ENCODE data around the gene NINJ2. TPM values are rescaled to one million over a fixed set of nuclear protein-coding genes. Genes with fewer than 3 reads are reported as not detected.

The NINJ2 gene
- total RNA-seq, 4 donors from 2014 or later: 0.49 to 7.2 (median 2.0) TPM

DNA sequence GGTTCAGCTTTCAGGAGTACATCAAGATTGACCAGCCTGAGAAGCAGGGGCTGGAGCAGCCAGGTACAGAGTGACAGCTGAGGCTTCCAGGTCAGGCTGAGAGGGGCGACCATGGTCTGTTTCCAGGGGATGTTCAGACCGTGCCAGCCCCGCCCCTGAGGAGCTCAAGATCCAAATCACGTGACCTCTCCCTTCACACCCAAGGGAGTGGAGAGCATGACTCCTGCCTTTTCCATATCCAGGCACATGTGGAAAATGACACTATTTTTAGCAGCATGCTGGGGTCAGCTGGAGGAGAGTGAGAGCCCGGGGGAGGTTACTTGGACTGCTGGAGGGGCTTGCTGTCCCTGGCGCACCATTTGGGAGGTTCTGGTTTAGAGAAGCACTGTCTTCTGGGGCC lies 110.8 kb downstream of the NINJ2 start:
- Histone ChIP-seq H3K27ac (no peak overlapping the region), H3K9me3 (no peaks in the 10 kb centered on the region), H3K27me3 (no peaks in the 10 kb centered on the region), H3K4me1 (no peaks in the 10 kb centered on the region), H3K36me3 (no peaks in the 10 kb centered on the region), H3K4me3 (replicated peaks in 1 of 3) (no peak overlapping the region)
- intact Hi-C loops (cut with DNase I): no loop called here
- no peak for DNase-seq
- TF ChIP-seq, protein P1, sequence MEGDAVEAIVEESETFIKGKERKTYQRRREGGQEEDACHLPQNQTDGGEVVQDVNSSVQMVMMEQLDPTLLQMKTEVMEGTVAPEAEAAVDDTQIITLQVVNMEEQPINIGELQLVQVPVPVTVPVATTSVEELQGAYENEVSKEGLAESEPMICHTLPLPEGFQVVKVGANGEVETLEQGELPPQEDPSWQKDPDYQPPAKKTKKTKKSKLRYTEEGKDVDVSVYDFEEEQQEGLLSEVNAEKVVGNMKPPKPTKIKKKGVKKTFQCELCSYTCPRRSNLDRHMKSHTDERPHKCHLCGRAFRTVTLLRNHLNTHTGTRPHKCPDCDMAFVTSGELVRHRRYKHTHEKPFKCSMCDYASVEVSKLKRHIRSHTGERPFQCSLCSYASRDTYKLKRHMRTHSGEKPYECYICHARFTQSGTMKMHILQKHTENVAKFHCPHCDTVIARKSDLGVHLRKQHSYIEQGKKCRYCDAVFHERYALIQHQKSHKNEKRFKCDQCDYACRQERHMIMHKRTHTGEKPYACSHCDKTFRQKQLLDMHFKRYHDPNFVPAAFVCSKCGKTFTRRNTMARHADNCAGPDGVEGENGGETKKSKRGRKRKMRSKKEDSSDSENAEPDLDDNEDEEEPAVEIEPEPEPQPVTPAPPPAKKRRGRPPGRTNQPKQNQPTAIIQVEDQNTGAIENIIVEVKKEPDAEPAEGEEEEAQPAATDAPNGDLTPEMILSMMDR (IDR thresholded peaks at IDR 0.05): no peak
- 37 to 60% methylated on average over 4 of the region's 6 CpGs for WGBS, 2 donors

DNA sequence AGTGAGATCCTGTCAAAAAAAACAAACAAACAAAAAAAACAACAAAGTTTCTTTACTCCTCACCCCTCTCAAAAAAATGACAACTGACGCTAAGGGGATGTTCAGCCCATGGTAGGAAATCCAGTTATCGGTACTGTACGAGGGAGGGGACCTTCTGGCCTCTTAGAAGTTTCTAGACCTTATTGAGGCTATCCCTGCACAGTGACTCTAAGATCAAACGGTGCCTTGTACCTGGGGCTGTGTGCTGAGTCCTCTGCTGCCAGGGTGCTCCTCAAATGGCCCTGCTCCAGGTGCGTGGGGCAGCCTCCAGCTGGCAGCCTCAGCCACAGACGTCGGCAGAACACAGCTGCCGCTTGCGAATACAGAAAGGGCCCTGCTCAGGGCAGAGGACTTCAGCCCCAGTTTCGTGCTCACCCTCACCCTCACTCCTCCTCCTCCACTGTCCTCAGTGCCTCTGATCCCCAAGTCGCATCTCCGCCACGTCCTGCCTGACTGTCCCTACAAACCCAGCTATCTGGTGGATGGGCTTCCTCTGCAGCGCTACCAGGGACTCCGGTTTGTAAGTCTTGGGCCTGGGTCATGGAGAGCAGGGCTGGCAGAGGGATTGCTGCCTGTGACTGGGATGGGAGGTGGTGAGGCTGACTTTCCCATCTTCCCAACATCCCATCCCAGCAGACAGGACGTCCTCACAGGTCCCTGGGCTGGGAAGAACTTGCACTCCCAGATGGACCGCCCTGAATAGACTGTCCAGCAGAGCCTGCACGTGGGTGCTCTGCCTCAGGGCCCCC lies 112.6 kb downstream of the NINJ2 start:
- no peak overlapping the region for H3K27ac ChIP-seq
- 88 to 96% methylated on average over 14 to 16 of the region's 18 CpGs for WGBS, 2 donors
- no peaks in the 10 kb centered on the region for H3K9me3 ChIP-seq
- no peak for TF ChIP-seq POLR2A (IDR thresholded peaks at IDR 0.05)
- TF ChIP-seq, protein P1 (IDR thresholded peaks at IDR 0.05): no peak
- no peak for DNase-seq
- peaks cover 0 to 4% of the 10 kb centered on the region in 2 donors for H3K4me1 ChIP-seq
- no peak overlapping the region for H3K4me3 ChIP-seq (replicated peaks in 1 of 3)
- no peaks in the 10 kb centered on the region for H3K27me3 ChIP-seq
- no peaks in the 10 kb centered on the region for H3K36me3 ChIP-seq
- intact Hi-C loops (cut with DNase I): no loop called here

DNA sequence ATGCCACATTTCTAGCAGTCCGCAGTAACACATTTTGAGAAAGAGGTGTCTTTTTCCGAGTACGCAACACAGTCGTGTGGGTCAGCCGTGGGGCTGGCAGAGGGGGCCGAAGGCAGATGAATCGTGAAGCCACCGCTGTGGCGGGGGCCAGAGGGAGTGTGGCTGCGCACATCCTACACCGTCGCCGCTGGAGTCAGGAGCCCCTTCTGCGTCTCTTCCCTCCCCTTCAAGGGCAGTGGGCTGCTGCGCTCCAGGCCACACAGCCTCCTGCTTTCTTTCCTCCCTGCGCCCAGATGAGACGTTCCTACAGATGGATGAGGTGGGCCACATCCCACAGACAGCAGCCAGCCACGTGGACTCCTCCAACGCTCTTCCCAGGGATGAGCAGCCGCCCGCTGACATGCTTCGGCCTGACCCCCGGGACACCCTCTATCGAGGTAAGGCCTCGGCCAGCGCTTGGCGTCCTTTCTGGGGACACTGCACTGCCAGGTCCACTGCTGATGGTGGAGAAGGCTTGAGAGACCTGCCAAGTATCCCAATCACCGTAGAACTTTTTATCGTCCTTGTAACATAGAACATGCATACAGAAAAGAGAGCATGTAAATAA lies 113.7 kb downstream of the NINJ2 start:
- no peaks in the 10 kb centered on the region for H3K36me3 ChIP-seq
- no peaks in the 10 kb centered on the region for H3K9me3 ChIP-seq
- peaks cover 0 to 4% of the 10 kb centered on the region in 2 donors for H3K4me1 ChIP-seq
- DNase-seq: no peak
- no peak overlapping the region for H3K27ac ChIP-seq
- WGBS, 2 donors: 93 to 94% methylated on average over 28 to 29 of the region's 29 CpGs
- H3K4me3 ChIP-seq (replicated peaks in 1 of 3): no peak overlapping the region
- intact Hi-C loops (cut with DNase I): loop anchor here (5.0 kb wide), 1 partner anchor 107 kb away; no protein-coding TSS in a partner anchor
- TF ChIP-seq POLR2A (IDR thresholded peaks at IDR 0.05): no peak
- TF ChIP-seq, protein P1 (IDR thresholded peaks at IDR 0.05): no peak
- H3K27me3 ChIP-seq: no peaks in the 10 kb centered on the region

DNA sequence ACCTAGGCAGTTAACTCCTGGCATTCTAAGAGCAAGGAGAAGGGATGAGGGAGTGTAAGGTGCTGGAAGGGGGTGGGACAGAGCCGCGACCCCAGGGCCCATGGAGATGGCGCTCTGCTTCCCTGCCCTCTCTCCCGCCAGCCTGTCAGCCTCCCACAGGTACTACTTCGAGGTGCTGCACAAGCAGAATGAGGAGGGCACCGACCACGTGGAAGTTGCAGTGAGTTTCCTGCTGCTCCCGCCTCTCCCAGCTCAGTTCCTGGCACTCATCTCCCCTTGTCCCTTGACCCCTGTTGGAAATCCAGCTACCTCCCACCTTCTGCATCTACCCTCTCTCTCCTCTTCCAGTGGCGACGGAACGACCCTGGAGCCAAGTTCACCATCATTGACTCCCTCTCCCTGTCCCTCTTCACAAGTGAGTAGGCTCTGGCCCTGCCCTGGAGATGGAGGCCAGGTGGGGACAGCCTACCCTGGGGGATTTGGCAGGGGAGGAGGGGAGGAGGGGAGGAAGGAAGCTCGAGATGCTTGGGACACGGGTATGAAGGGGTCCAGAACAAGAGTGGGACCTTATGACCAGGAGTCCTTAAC lies 115.3 kb downstream of the NINJ2 start:
- peaks cover 0 to 4% of the 10 kb centered on the region in 2 donors for H3K4me1 ChIP-seq
- WGBS, 2 donors: 79 to 82% methylated on average over 13 of the region's 13 CpGs
- H3K36me3 ChIP-seq: no peaks in the 10 kb centered on the region
- no peaks in the 10 kb centered on the region for H3K9me3 ChIP-seq
- no peak overlapping the region for H3K27ac ChIP-seq
- intact Hi-C loops (cut with DNase I): loop anchor here (5.0 kb wide), 1 partner anchor 106 kb away; no protein-coding TSS in a partner anchor
- DNase-seq: no peak
- H3K27me3 ChIP-seq: no peaks in the 10 kb centered on the region
- no peak overlapping the region for H3K4me3 ChIP-seq (replicated peaks in 1 of 3)
- TF ChIP-seq POLR2A (IDR thresholded peaks at IDR 0.05): no peak
- TF ChIP-seq, protein P1 (IDR thresholded peaks at IDR 0.05): no peak
